VCaP (cell line): ENCODE data around the gene CD37.
"Not testable (repeated sequence)": the region's sequence is repeated elsewhere in the genome, so short reads cannot be mapped to it uniquely, and the experiment has no call there.

Experiments used
- H3K27ac ChIP-seq: fragments of 450-650 bp; 2 replicates; pipeline ENCODE4 v1.5.1; 2017
- CTCF ChIP-seq: fragments of 450-650 bp; conservative IDR thresholded peaks from 2 replicates; pipeline ENCODE4 v1.5.1; 2017; ENCODE audit warnings: mild to moderate bottlenecking, moderate library complexity

Gene CD37

GRCh38 chr19:49335071-49335783 is at the start of gene CD37:
Gene CD37 (plus strand): TSS chr19:49335406. CDS start chr19:49335541, 135 bp downstream.
- no peak for TF ChIP-seq CTCF
- H3K27ac ChIP-seq: no peak within 1 kb of the TSS

GRCh38 chr19:49287141-49287770 is 48.0 kb upstream of the CD37 start:
- no peak for TF ChIP-seq CTCF
- no peak overlapping the region for H3K27ac ChIP-seq

GRCh38 chr19:49288205-49288604 is 47.0 kb upstream of the CD37 start:
- H3K27ac ChIP-seq: not testable (repeated sequence)

- not testable (repeated sequence) for H3K27ac ChIP-seq
Measured at GRCh38 chr19:49289286-49289685, 45.9 kb upstream of the CD37 start.

GRCh38 chr19:49290517-49290916 is 44.7 kb upstream of the CD37 start:
- TF ChIP-seq CTCF: no peak
- no peak overlapping the region for H3K27ac ChIP-seq

- no peak for TF ChIP-seq CTCF
- no peak overlapping the region for H3K27ac ChIP-seq
Measured at GRCh38 chr19:49294401-49294800, 40.8 kb upstream of the CD37 start.

GRCh38 chr19:49295208-49295880 is 39.9 kb upstream of the CD37 start:
- no peak for TF ChIP-seq CTCF
- no peak overlapping the region for H3K27ac ChIP-seq

GRCh38 chr19:49297403-49297802 is 37.8 kb upstream of the CD37 start:
- TF ChIP-seq CTCF: no peak
- H3K27ac ChIP-seq: no peak overlapping the region

GRCh38 chr19:49298653-49299052 is 36.6 kb upstream of the CD37 start:
- H3K27ac ChIP-seq: not testable (repeated sequence)
